ENCODE data around the gene SLC29A3.
"Not testable (repeated sequence)": the region's sequence is repeated elsewhere in the genome, so short reads cannot be mapped to it uniquely, and the experiment has no call there.

SLC29A3 gene

DNA sequence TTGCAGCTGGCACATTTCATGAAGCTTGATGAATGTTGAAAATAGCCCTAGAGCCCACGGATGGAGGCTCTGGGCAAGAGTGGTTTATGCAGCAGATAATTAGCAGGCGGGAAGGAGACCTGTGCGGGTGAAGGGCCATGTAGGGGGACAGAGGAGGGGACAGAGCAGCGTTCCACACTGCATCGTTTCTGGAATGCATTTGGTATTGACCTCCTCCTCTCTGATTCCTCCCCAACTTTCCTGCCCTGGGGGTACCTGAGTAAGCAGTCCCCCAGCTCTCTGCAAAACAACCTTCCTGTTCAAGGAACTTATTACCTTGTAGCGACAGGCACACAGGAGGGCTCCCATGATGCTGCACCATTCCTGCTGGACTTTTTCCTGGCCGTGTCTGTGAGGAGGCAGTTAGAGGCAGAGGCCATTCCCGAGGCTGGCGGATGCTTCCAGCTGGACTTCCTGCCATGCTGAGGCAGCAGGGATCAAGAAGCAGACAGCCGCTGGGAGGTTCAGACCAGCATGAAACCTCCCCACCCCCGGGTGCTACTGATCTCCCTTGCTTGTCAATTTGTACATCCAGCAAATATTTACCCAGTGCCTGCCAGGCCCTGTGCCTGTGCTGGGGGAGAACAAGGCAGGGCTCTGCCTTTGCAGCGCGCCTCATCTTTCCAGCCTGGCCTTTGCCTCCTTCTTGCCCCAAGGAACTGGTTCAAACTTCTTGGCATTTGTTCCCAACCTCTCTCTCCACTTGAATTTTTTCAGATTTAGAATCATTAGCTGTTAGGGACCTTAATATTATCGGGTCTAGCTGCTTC lies 28.7 kb downstream of the SLC29A3 start:
- no peak for DNase-seq

GRCh38 chr10:71348850-71349249 lies 29.8 kb downstream of the SLC29A3 start:
- no peak for DNase-seq

DNA sequence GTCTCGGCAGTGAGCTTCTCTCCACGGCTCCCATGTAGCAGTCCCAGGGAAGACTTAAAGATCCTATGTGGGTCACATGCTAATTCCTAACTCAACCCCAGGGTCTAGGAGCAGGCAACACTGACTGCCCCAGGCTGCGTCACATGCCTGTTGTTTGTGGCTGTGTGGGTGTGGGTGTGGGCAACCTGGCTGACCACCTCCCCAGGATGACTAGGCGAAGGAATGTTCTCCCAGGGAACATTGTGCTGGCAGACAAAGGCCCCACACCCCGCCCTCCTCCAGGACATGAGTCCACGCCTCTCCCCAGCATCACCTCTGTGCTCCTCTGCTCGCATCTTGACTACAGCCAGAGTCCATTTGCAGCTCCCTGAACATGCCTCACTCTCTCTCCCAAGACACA lies 30.3 kb downstream of the SLC29A3 start:
- no peak for DNase-seq

DNA sequence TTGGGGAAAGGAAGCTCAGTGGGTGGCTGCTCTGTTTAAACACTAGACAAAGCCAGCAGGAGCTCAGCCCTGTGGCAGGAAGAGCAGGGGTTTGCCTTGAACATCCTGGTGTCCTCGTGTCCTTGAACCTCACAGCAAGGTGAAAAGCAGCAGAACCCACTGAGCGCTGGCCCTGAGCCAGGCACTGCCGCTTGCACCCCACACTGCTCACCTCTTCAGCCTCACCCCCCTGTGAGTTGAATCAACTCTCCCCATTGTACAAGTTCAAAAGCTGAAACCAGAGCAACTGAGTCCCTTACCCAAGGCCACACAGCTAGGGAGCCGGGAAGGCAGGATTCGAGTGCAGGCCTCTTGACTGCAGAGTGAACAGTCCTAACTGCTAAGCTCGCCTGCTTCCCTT lies 32.0 kb downstream of the SLC29A3 start:
- DNase-seq = no peak

DNA sequence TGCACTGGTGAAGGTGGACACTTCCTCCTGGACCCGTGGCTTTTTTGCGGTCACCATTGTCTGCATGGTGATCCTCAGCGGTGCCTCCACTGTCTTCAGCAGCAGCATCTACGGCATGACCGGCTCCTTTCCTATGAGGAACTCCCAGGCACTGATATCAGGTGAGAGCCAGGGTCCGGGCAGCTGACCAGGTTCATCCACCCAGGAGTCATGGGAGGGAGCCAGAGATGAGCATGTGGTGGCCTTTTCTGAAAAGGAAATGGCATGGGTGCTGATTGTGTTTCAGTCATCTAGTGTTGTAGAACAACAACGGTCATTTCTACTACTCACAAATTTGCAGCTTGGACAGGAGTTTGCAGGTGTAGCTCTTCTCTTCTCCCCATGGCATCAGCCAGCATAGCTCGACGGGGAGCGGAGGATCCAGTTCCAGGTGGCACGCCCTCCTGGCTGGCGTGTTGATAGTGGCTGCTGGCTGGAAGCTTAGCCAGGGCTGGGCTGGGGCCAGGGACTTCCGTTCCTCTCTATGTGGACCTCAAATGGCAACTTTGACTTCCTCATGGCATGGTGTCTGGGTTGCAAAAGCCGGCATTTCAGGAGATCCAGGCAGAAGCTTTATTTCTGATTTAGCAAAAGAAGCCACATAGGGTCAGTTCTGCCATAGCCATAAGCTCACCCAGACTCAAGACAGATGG lies 32.7 kb downstream of the SLC29A3 start:
- DNase-seq = no peak

GRCh38 chr10:71353639-71354038 lies 34.6 kb downstream of the SLC29A3 start:
- no peak for DNase-seq

GRCh38 chr10:71354776-71355175 lies 35.7 kb downstream of the SLC29A3 start:
- no peak for DNase-seq

GRCh38 chr10:71355886-71356285 lies 36.8 kb downstream of the SLC29A3 start:
- no peak for DNase-seq

DNA sequence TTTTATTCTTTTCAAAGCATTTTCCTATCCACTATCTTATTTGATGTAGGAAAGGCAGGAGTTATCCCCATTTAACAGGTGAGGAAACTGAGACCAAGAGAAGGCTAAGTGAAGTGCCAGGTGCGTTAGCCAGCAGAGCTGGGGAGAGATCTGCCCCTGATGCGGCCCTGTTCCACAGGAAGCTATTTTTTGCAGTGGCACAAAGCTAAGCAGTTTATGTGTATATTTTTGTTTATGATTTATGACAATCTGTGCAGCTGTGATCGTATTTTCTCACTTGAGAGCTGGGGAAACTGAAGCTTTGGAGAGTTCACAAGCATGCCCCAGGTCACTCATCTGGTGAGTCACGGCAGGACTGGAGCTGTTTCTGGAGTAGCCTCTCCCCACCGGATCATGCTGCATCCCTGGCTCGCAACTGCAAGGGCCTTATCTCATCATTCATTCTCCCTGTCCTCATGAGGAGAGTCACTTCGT lies 38.8 kb downstream of the SLC29A3 start:
- no peak for DNase-seq

- DNase-seq = no peak
Observed at GRCh38 chr10:71358277-71358676, 39.2 kb downstream of the SLC29A3 start.

GRCh38 chr10:71358906-71359305 lies 39.8 kb downstream of the SLC29A3 start:
- DNase-seq = not testable (repeated sequence)

DNA sequence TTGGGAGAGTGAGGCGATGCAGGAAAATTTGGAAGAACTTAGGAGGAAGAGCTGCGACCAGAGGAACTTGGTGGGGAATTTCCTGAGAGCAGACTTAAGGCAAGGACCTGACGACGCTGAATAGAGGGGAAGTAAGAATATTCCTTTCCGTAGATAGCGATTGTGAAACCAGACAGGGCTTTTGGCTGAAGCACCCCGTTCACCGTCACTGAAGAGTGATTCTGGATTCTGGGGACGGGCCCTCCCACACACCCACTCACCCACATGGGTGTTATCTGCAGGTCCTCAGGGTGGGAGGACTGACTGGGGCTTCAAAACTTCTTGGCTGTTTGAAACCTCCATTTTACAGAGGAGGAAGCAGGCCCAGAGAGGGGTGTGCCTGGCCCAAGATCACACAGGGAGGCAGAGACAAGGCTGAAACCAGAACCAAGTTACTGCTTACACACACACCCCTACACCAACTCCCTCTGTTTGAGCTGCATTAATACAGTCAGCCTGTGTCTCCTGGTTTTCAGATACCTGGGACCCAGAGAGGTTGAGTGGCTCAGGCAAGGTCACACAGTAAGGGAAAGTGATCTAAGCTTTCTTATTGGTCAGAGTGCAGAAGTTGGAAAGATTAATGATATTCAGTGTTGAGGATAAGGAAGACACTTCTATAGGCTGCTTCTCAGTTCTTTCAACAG lies 40.4 kb downstream of the SLC29A3 start:
- DNase-seq = no peak

DNA sequence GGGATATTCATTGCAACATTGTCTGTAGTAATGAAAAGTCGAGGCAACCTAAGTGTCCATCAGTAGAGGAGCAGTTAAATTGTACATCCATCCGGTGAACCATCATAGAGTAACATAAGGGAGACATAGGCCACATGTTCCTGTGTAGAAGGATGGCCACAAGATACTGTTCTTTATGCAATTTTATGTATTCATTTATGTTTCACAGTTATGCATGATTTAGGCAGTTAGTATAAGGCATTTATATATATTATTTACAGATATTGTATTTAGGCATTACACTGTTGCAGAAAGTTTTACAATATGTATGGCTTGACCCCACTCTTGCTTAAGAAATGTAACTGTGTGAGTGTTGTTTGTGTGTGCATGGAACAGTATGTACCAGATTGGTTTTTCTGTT lies 41.7 kb downstream of the SLC29A3 start:
- no peak for DNase-seq

GRCh38 chr10:71361581-71361980 lies 42.5 kb downstream of the SLC29A3 start:
- DNase-seq = no peak

GRCh38 chr10:71362141-71362540 lies 43.1 kb downstream of the SLC29A3 start:
- DNase-seq = no peak

DNA sequence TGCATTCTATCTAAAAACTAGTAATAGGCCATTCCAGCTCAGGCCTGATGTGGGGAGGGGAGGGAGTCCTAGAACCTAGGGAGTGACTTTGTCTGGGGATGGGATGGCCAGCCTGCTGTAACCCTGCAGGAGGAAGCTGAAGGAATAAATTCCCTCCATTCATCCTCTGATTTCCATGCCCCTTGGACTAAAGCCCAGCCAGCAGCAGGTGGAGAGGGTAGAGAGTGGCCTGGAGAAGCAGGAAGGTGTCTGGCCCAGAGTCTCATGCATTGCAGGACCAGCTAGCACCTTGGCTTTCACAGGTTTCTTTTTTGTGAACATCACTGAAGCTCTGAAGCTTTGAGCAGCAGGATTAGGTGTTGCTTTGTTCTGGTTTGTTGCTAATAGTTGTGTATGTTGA lies 44.9 kb downstream of the SLC29A3 start:
- no peak for DNase-seq

DNA sequence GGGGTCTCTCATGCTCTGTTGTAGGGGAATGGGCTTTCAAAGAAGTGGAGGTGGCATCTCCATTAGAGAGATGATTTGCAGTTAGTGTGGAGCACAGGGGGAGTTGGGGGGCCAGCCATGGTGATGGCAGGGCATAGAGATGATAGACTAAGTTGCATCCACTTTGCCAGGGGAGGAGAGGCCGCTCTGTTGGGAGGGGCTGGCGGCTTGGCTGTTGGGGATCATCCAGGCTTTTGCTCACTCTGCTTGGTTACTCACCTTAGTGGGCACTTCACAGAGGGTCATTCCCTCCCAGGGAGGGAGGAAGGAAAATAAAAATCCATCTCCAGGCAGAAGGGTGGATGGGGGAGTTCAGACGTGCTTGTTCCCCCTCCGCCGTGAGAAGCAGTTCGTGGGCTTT lies 46.3 kb downstream of the SLC29A3 start:
- DNase-seq = no peak

DNA sequence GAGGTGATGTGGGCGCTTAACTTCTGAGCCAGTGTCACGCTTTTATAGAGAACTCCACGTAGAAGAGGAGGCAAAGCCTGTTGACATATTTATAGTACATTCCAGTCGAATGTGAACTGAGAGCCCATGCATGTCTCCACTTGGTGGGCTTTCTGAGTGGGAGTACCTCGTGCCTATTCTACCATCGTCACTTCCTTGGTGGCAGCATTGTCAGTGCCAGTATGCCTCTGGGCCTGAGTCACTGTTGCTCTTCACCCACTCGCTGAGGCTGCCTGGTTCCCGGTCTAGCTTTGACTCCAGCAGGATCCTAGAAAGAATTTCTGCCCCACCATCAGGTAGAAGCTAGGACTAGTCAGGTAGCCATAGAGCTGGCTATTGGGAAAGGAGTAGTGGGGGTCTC lies 47.6 kb downstream of the SLC29A3 start:
- DNase-seq = no peak

GRCh38 chr10:71367271-71367670 lies 48.2 kb downstream of the SLC29A3 start:
- DNase-seq = no peak

- no peak for DNase-seq
Observed at GRCh38 chr10:71368176-71368575, 49.1 kb downstream of the SLC29A3 start.

DNA sequence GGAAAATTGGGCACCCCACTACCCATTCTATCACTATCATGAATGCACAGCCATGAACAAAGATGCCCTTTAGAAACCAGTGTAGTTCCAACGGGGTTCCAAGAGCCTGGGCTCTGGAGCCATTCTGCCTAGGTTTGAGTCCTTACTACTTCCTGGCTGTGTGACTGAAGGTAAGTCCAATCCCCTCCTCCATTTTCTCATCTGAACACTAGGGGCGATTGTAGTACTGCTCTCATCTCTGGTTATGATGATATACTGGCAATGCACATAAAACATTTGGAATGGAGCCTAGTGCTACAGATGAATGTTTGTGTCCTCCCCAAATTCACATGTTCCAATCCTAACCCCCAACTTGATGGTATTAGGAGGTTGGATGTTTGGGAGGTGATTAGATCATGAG lies 49.6 kb downstream of the SLC29A3 start:
- no peak for DNase-seq

- no peak for DNase-seq
Observed at GRCh38 chr10:71369602-71370001, 50.5 kb downstream of the SLC29A3 start.

- no peak for DNase-seq
Observed at GRCh38 chr10:71370031-71370430, 51.0 kb downstream of the SLC29A3 start.

GRCh38 chr10:71371750-71372166 lies 52.7 kb downstream of the SLC29A3 start:
- DNase-seq = no peak

All from cortex of kidney (tissue), 1 donor.